Measurements from ENCODE around the gene DHRS9.
"Not testable (repeated sequence)": the region's sequence is repeated elsewhere in the genome, so short reads cannot be mapped to it uniquely, and the experiment has no call there.

DHRS9 gene

GRCh38 chr2:169047256-169048250, 21.8 kb upstream of the DHRS9 start:
- Mint-ChIP-seq H3K36me3 (no peaks in the 10 kb centered on the region), H3K9me3 (peaks cover 7% of the 10 kb centered on the region), H3K27ac (no peak overlapping the region), H3K4me3 (no peak overlapping the region), H3K4me1 (peaks cover 6% of the 10 kb centered on the region)
- DNase-seq (ENCODE audit: low spot score in 2 of 2), result no peak
- no peak for ATAC-seq

DNA sequence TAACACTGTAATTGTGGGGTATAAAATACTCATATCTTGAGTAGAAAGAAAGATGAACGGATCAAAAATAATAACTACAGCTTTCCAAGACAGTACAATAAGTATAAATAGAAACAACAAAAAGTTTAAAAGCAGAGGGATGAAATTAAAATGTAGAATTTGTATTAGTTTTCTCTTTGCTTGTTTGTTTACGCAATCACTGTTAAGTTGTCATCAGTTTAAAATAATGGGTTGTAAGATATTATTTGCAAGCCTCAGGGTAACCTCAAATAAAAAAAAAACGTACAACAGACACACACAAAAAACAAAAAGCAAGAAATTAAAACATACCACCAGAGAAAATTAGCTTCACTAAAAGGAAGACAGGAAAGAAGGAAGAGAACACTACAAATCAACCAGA, 20.2 kb upstream of the DHRS9 start:
- no peak for ATAC-seq
- H3K4me3 Mint-ChIP-seq, result no peak overlapping the region
- peaks cover 6% of the 10 kb centered on the region for H3K4me1 Mint-ChIP-seq
- H3K27ac Mint-ChIP-seq, result no peak overlapping the region
- H3K9me3 Mint-ChIP-seq, result no peaks in the 10 kb centered on the region
- H3K36me3 Mint-ChIP-seq, result no peaks in the 10 kb centered on the region
- DNase-seq (ENCODE audit: low spot score in 2 of 2), result no peak

DNA sequence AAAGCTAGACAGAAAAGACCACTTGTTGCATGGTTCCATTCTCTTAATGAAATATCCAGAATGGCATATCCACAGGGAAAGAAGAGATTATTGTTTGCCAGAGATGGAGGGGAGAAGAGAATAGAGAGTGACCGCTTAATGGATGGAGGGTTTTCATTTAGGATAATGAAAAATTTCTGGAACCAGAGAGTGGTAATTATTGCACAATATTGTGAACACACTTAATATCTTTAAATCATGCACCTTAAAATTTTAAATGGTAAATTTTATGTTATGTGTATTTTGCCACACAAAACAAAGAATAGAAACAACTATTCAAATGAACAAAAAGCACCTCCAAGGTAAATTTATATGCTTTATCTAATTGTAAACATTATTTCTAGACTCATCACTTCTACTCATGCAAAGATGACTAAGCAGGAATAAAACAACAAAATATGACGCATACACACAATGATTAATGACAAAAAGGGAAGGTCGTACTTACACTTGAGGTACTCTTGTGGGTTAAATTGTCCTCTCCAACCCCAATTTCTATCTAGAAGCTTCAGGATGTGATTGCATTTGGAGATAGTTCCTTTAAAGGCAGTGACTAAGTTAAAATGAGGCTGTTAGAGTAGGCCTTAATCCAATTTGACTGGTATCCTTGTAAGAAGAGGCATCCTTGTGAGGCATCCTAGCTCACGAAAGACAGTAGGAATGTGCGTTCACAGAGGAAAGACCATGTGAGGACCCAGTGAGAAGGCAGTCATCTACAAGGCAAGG, 18.7 kb upstream of the DHRS9 start:
- ATAC-seq (no peak), DNase-seq (ENCODE audit: low spot score in 2 of 2) (no peak)

DNA sequence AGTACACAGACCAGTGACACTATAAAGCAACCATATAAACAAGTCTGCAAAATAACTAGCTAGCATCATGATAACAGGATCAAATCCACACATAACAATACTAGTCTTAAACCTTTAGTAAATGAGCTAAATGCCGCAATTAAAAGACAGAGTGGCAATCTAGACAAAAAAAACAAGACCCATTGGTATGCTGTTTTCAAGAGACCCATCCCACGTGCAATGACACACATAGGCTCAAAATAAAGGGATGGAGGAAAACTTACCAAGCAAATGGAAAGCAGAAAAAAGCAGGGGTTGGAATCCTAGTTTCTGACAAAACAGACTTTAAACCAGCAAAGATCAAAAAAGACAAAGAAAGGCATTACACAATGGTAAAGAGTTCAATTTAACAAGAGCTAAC, 14.8 kb upstream of the DHRS9 start:
- not testable (repeated sequence) for DNase-seq (ENCODE audit: low spot score in 2 of 2)

More for the DNA sequence above, 18.7 kb upstream of the DHRS9 start:
- H3K4me3 Mint-ChIP-seq, result no peak overlapping the region
- H3K4me1 Mint-ChIP-seq, result peaks cover 6% of the 10 kb centered on the region
- H3K9me3 Mint-ChIP-seq, result peaks cover 10% of the 10 kb centered on the region
- no peak overlapping the region for H3K27ac Mint-ChIP-seq
- H3K36me3 Mint-ChIP-seq, result no peaks in the 10 kb centered on the region

DNA sequence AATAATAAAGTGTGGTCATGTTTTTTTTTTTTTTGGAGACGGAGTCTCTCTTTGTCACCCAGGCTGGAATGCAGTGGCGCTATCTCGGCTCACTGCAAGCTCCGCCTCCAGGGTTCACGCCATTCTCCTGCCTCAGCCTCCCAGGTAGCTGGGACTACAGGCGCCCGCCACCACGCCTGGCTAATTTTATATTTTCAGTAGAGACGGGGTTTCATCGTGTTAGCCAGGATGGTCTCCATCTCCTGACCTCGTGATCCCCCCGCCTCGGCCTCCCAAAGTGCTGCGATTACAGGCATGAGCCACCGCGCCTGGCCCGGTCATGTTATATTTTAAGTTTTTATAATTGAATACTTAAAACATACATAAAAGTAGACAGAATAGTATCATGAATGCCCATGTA, 5.2 kb upstream of the DHRS9 start:
- not testable (repeated sequence) for H3K4me3 Mint-ChIP-seq; H3K36me3 Mint-ChIP-seq; H3K27ac Mint-ChIP-seq; H3K4me1 Mint-ChIP-seq; H3K9me3 Mint-ChIP-seq; DNase-seq (ENCODE audit: low spot score in 2 of 2); ATAC-seq

More for the DNA sequence above, 14.8 kb upstream of the DHRS9 start:
- H3K4me3 Mint-ChIP-seq, ATAC-seq, H3K27ac Mint-ChIP-seq, H3K36me3 Mint-ChIP-seq, H3K4me1 Mint-ChIP-seq: not testable (repeated sequence)
- peaks cover 13% of the 10 kb centered on the region for H3K9me3 Mint-ChIP-seq

GRCh38 chr2:169065422-169065821, 3.9 kb upstream of the DHRS9 start:
- Mint-ChIP-seq H3K36me3 (no peaks in the 10 kb centered on the region), H3K4me3 (no peak overlapping the region), H3K9me3 (no peaks in the 10 kb centered on the region), H3K4me1 (peaks cover 15% of the 10 kb centered on the region), H3K27ac (no peak overlapping the region)
- DNase-seq (ENCODE audit: low spot score in 2 of 2) (no peak), ATAC-seq (no peak)

- no peaks in the 10 kb centered on the region for H3K9me3 Mint-ChIP-seq
- no peak overlapping the region for H3K27ac Mint-ChIP-seq
- H3K4me1 Mint-ChIP-seq, result peaks cover 15% of the 10 kb centered on the region
- no peaks in the 10 kb centered on the region for H3K36me3 Mint-ChIP-seq
- ATAC-seq (no peak), DNase-seq (ENCODE audit: low spot score in 2 of 2) (no peak)
- H3K4me3 Mint-ChIP-seq, result no peak overlapping the region
Observed at GRCh38 chr2:169065864-169066517, 3.4 kb upstream of the DHRS9 start.

- no peaks in the 10 kb centered on the region for H3K9me3 Mint-ChIP-seq
- no peak overlapping the region for H3K27ac Mint-ChIP-seq
- H3K4me3 Mint-ChIP-seq, result no peak overlapping the region
- no peaks in the 10 kb centered on the region for H3K36me3 Mint-ChIP-seq
- no peak for ATAC-seq
- peaks cover 15% of the 10 kb centered on the region for H3K4me1 Mint-ChIP-seq
- no peak for DNase-seq (ENCODE audit: low spot score in 2 of 2)
Observed at GRCh38 chr2:169066897-169067296, 2.5 kb upstream of the DHRS9 start.

DNA sequence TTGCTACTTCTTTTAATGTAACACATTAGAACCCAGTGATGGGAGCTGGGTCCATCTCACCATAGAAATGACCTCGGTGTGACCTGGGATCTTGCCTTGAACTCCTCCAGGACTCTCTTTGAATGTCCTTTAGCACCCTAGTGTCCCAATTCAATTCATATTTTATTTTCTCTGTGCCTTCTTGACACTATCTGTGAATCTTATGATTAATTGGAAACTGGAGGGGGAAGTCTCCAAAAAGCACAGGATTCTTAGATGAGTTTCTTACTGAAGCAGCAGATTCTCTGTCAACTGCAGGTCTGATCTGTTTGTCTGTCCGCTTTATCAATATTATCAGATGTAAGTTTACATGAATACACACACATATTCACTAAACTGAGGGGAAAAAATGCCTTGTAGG, 470 bp downstream of the DHRS9 start:
- peak overlapping the region; percentile 9 for H3K4me3 Mint-ChIP-seq
- peaks cover 33% of the 10 kb centered on the region for H3K4me1 Mint-ChIP-seq

DNA sequence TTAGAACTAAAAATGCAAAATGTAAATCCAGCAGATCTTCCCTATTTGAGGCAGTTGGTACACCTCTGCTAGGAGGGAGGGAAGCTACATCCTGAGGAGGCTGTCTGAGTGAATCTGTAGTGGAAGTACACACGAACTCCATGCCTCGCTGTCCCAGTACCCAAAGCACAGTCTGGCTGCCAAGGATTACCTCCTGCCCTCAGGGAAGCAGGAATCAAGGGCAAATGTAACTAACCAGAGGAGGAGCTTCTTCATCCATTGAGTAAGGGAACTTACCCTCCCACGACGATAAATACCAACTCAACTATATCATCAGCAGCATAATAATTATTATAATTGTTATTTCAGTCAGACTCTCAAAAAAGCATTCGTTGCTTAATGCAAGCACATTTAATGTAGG, 2.1 kb downstream of the DHRS9 start:
- DNase-seq (ENCODE audit: low spot score in 2 of 2) (no peak), ATAC-seq (no peak)
- H3K36me3 Mint-ChIP-seq, result no peaks in the 10 kb centered on the region
- no peaks in the 10 kb centered on the region for H3K9me3 Mint-ChIP-seq
- H3K27ac Mint-ChIP-seq, result no peak overlapping the region
- H3K4me3 Mint-ChIP-seq, result no peak overlapping the region
- H3K4me1 Mint-ChIP-seq, result peaks cover 33% of the 10 kb centered on the region

More for the DNA sequence above, 470 bp downstream of the DHRS9 start:
- ATAC-seq, result no peak
- Mint-ChIP-seq H3K36me3 (no peaks in the 10 kb centered on the region), H3K9me3 (no peaks in the 10 kb centered on the region), H3K27ac (peak overlapping the region; percentile 18)
- no peak for DNase-seq (ENCODE audit: low spot score in 2 of 2)

DNA sequence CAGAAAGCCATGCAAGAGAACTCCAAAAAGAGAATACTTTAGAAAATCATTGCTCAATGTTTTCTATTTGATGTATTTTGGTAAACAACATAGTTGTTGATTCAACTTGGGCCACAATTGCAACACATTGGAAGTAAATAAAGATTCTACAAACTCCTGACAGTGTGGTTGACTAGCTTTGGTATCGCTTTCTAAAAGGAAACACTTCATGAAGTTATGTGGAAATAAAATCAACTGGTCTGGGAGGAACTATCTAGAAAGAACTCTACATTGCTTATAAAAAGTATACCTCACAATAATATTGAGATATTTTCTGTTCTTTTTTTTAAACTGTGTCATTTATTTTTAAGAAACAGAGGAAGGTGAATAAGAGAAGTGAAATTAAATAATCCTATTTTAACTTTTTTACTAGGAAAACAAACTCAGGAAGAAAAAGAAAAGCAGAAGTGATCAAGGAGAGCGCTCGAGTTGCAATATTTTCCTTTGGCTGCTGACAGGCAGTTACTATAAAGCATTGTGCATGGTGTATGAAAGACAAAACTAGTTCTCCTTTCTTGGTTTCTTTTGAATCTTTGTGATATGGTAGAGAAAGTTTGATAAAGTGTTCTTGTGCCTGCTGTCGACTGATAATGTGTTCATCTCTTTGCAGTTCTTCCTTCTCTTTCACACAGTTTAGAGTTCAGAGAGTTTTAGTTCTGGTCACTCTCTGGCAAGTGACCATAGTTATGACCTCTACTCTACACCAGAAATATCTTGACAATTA, 3.0 kb downstream of the DHRS9 start:
- peaks cover 33% of the 10 kb centered on the region for H3K4me1 Mint-ChIP-seq
- no peak overlapping the region for H3K27ac Mint-ChIP-seq
- DNase-seq (ENCODE audit: low spot score in 2 of 2) (no peak), ATAC-seq (no peak)
- no peak overlapping the region for H3K4me3 Mint-ChIP-seq
- no peaks in the 10 kb centered on the region for H3K9me3 Mint-ChIP-seq
- H3K36me3 Mint-ChIP-seq, result no peaks in the 10 kb centered on the region

DNA sequence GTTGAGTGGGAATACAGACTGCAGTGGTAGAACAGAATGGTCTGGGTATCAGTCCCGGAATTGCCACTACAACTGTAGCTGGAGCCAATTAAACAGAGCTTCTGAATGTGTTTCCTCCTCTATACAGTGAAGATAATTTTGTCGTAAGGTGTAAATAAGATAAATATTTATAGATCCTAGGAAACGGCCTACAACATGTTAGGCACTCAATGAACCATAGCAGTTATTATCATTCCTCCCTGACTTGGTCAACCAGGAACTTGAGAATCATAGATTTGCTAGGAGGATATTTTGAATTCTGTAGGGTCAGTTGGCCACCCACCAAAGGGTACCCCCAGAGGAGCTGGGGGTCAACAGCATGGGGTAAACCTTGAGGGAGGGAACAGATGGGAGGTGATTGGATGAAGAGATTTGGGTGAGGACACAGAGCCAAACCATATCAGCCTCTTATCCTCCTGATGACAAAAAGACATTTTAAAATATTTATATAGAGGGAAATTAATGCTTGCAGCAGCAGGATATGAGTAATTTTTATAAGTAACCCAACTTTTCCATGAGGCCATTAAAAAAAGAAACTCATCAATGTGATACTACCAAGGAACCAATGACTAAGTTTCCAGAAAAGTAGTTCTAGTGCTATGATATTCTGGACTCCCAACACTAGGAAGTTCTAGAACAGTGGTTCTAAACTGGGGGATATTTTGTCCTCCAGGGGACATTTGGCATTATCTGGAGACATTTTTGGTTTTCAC, 4.0 kb downstream of the DHRS9 start:
- no peak overlapping the region for H3K4me3 Mint-ChIP-seq
- peak overlapping the region; percentile 46 for H3K27ac Mint-ChIP-seq
- peaks cover 33% of the 10 kb centered on the region for H3K4me1 Mint-ChIP-seq
- ATAC-seq, result peak; percentile 31
- no peaks in the 10 kb centered on the region for H3K36me3 Mint-ChIP-seq
- DNase-seq (ENCODE audit: low spot score in 2 of 2), result no peak
- no peaks in the 10 kb centered on the region for H3K9me3 Mint-ChIP-seq

GRCh38 chr2:169073963-169074751, 4.8 kb downstream of the DHRS9 start:
- DNase-seq (ENCODE audit: low spot score in 2 of 2) (no peak), ATAC-seq (peak; percentile 87)
- Mint-ChIP-seq H3K4me3 (no peak overlapping the region), H3K36me3 (no peaks in the 10 kb centered on the region), H3K9me3 (no peaks in the 10 kb centered on the region), H3K27ac (peak overlapping the region; percentile 46), H3K4me1 (peaks cover 26% of the 10 kb centered on the region)

Data from stimulated activated effector memory CD8-positive, alpha-beta T cell treated with anti-CD3 and anti-CD28 coated beads, Interleukin-12 subunit alpha, Interleukin-12 subunit beta, amount 100 ng/mL, for 72 hours (primary cell).